ENCODE measurements around the gene PA2G4.

- TF ChIP-seq TARDBP (IDR thresholded peaks at IDR 0.05) (no peak), SP1 (IDR thresholded peaks at IDR 0.05) (no peak), FOXM1 (IDR thresholded peaks at IDR 0.05; ENCODE audit: borderline replicate concordance) (no peak), FOXA1 (IDR thresholded peaks at IDR 0.05) (no peak), SUZ12 (IDR thresholded peaks at IDR 0.05) (no peak), BHLHE40 (IDR thresholded peaks at IDR 0.05; ENCODE audit: borderline replicate concordance) (no peak; the same call in 1 of the 2 replicates), FOXK2 (IDR thresholded peaks at IDR 0.05) (no peak), PKNOX1 (IDR thresholded peaks at IDR 0.05) (no peak), ZNF384 (IDR thresholded peaks at IDR 0.05) (no peak), NFRKB (IDR thresholded peaks at IDR 0.05) (peak; percentile 61; the same call in 1 of the 2 replicates), HDGF (IDR thresholded peaks at IDR 0.05; ENCODE audit: borderline replicate concordance) (no peak), ELF4 (IDR thresholded peaks at IDR 0.05) (peak; percentile 79), ARNT (IDR thresholded peaks at IDR 0.05) (no peak)
Observed at GRCh38 chr12:56158029-56158925, 53.9 kb downstream of the PA2G4 start, which contains the start of gene MYL6.
